SW480 (cell line): Measurements from ENCODE around the gene POLA1.

ENCODE experiments used
- DNase-seq: peaks from one replicate; pipeline ENCODE4 v3.0.0-alpha.2; 2016; ENCODE audit warnings: low spot score

POLA1 gene

GRCh38 chrX:24969812-24970211, 276.1 kb downstream of the POLA1 start:
- DNase-seq, result no peak

- DNase-seq, result no peak
Measured at GRCh38 chrX:24979081-24979480, 285.4 kb downstream of the POLA1 start.

DNA sequence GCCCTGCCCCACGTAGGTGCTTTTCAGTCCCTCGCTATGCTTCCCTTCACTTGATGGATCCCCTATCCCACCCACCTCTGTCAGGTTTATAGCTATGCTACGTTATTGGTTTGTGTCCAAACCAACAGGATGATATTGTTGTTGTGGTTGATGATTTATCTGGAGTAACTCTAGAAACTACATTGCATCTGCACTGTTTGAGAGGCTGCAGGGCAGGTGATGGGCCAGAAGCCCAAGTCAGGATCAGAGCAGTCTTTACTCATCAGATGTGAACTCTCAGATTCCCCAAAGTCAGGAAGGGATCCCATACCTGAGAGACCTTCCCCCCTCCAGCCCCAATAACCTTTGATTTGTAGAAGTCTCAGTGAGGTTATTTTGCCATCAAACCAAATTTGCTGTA, 287.3 kb downstream of the POLA1 start:
- no peak for DNase-seq

DNA sequence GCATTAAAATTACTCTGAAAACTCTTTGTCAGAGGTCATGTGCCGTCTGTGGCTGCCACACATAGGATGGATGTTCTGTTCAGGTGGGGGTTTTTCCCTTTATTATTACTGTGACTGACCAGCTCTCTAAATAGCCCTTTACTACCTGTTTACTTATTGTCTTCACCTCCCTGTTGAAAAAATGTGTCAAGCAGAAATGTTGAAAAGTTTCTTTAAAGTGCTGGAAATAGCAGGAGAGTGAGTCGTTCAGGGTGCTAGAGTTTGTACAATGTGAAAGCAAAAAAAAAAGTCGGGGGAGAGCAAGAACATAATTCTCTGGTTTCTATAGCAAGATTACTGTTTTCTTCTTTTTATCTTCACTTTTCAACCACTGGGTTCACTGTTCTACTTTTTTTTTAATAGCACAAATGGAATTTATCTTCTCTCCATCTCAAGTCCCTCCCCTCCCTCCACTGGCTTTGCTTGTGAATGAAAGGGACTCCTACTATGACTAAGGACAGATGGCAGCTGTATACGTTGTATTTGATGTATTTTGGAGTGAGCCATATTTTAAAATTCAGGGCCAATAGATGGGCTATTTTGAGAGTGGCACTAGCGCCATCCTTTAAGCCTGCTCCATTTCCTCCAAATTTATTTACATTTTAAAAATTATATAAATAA, 288.7 kb downstream of the POLA1 start:
- DNase-seq, result no peak

DNA sequence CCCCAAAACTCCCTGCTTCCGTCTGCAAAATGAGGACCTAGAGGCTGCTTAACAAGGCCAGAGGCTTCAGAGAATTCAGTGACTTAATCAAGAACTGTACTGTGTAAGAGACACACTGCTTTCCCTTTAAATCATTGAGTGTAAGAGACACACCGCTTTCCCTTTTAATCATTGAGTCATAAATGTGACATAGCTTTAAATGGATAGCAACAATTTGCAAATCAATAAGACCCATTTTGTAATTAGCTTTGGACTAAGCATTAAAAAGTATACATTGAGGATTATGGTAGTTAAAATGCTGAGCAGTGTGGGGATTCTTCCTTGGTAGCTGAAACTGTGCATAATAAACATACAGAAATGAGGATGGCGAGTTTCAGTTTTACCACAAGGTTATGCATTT, 290.2 kb downstream of the POLA1 start:
- DNase-seq, result no peak

DNA sequence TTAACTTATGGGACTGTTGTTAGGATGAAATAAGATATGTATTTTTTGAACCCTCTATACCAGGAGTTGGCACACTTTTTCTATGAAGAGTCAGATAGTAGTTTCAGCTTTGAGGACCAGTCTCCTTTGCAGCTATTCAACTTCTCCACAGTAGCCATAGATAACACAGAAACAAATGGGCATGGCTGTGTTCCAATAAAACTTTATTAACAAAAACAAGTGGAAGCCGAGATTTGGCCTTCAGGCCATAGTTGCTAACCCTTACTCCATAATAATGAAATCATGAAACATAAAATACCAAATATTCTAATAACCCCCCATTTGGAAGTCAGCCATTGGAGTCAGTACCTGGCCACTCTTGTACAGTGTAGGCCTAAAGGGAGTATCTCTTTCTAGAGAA, 291.4 kb downstream of the POLA1 start:
- no peak for DNase-seq

GRCh38 chrX:24987731-24988130, 294.0 kb downstream of the POLA1 start:
- no peak for DNase-seq

- no peak for DNase-seq
Measured at GRCh38 chrX:24988314-24988713, 294.6 kb downstream of the POLA1 start.

GRCh38 chrX:24990535-24990934, 296.8 kb downstream of the POLA1 start:
- DNase-seq, result no peak

DNA sequence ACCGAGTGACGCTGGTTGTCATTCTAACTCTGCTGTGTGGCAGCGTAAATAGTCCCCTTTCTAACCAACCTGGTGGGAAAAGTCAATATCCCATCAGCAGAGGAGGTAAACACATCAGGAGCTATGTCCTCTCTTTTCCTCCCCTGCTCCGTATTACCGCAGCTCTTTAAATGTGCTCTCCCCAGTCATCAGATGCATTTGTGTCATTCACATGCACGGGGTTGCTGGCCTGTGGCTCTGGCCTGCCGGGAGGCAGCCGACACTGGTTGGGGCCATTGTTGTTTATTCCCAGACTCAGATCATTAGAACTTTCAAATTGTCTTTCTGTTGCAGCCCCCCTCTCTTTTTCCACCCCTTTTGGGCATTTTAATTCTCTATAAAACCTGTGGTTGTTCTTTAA, 300.2 kb downstream of the POLA1 start:
- DNase-seq, result no peak

DNA sequence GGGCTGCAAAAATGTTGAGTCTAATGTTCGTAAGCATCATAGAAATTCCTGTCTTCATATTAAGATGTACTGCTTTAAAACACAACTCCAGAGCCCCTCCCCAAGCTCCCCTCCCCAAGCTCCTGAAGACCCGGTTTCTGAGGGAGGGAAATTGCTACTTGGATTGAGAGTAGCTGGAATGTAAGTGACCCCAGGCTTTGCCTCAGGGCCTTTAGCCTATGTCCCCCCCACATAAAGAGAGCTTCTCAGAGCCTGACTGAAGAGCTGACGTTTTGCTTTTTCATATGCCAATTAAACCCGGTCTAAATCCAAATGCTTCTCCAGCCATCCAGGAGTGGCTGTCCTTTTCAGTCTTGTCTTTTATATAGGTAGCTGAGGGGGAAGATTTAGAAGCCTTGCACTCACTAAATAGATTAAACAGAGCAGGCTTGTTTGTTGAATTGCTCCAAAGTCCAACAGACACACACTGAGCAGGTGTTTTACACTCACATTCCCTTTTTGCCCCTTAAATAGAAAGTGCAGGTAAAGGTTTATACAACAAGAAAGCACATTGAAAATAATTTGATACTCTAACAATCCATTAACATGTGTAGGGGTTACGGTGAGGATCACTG, 302.5 kb downstream of the POLA1 start:
- DNase-seq, result no peak

- DNase-seq, result peak; percentile 55
Measured at GRCh38 chrX:24999511-24999910, 305.8 kb downstream of the POLA1 start.

DNA sequence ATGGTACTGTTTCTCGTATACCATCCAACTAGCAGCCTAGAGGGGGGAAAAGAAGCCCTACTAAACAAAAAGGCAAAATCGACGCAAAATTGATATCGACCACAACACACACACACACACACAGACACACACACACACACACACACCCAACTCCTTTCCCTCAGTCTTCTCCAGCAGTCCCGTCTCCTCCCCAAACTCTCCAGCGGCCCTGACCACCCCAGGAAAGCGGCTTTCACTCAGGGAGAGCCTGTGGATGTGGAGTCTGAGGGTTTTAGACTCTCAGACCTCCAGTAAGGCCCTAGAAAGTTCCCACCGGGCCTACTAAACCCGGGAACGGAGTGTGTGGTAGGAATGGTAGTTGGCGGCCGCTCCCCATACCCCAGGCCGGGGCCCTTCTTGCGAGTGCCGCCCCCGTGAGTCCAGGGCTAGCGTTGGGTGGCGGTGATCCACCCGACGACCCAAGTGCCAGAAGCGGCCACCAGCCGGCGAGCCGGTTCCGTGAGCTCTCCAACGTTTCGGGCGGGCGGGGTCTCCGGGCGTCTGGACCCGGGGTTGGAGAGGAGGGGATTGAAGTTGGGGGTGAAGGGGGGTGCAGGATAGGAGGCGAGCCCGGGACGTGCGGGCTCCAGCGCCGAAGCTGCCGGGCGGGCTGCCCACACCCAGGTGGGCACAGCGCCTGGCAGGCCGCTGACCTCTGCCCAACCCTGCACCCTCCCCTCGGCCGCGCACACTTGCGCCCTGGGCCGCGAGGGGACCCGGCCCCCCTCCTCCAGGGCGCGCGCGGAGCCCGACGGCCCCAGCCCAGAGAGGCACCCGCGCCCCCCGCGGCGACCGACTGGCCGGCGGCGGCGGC, 308.3 kb downstream of the POLA1 start:
- DNase-seq, result no peak

GRCh38 chrX:25002661-25003020, 308.9 kb downstream of the POLA1 start:
- DNase-seq, result no peak

GRCh38 chrX:25003066-25003849, 309.5 kb downstream of the POLA1 start:
- DNase-seq, result no peak

DNA sequence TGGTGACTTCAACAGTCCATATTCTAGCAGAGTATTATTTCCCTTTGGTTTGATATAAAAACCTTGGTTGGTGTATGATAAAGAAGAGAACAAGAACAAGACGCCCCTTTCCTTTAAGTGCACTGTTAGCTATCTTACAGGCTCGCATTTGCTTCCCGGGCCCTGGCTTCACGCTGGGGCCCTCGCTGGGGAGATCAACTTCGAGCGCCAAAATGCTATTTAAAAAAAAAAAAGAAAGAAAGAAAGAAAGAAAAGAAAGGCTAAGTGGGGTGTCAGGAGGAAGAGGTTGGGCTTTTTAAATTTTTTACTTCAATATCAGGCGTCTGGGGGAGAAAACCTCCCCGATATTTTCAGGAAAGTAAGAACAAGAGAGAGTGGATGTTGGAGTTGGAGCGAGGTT, 310.3 kb downstream of the POLA1 start:
- no peak for DNase-seq

DNA sequence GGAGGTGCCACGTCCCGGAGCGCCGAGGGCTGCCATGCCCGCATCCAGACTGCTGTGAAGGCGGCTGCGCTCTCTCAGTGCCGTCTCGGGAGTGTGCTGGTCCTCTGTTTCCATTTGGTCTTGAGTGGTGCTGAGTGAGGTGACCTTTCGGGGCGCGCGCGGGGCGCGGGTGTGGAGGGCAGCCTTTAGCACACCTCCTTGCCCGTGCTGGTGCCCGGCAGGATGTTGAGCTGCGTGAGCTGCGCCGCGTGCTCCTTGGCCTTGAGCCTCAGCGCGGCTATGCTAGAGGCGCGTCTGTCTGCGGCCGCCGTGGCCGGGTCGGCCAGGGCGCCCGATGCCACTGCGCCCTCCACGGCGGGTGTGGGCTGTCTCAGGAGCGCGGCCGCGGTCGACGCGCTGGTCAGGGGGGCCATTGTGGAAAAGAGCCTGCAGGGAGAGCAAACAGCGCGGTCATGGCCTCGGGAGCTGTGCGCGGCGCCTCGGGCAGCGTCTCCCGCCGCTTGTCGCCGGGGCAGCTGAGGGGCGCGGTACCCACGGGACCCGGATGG, 310.8 kb downstream of the POLA1 start:
- DNase-seq, result no peak

GRCh38 chrX:25005034-25005381, 311.3 kb downstream of the POLA1 start:
- no peak for DNase-seq

DNA sequence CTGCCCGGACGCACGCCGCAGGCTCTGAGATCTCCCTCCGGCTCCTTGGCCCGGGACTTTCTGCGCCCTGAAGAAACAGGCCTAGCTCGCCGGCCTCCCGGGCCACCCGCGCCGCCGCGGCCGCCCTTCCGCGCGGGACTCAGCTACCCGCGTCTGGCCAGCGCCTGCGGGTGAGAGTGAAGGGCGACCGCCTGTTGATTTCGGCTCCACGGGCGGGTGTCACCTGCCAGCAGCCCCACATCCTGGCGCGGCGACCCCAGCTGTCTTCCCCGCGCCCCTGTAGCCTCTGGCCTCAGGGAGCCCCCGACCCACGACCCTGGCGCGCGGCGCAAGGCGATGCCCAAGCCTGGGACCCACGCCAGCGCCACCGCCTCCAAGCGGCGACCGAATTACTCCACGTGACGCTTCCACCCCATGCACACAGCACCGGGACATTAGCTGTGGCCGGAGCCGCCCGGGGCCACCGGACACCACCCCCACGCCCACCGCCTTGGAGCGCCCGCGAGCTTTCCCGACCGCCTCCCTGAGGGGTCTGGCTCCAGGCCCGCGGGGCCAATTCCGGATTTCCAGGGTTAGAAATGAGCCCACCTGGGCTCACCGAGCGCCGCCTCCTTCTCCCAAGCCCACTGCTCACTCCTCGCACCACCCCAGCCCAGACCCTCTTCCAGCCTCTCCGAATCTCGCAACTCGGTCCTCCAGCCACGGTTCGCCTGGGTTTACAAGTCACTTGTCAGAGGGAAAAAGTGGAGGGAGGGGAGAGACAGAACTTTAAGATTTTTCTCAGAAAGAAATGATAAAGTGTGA, 311.9 kb downstream of the POLA1 start:
- DNase-seq, result no peak

DNA sequence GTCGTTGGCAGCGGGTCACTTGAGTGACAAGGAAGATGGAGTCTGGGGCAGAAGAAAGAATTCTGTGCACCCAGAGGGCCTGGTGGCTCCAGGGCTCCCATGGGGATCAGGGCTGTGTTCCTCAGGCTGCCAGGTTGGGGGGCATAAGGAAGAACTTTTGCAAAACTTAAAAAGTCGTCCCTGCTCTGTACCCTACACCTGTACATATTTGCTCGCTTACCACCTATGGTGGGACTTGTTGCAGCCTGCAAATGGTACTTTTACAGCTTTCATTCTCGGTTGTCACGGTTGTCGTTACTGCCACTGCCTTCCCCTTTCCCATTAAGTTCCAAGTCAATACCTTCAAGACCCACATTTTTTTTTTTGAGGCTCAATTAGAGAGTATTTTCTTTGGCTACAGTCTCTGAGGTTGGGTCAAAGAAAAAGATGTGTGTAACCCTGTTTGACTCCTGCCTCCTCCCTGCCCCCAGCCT, 312.9 kb downstream of the POLA1 start:
- DNase-seq, result no peak
